GM10266 (cell line): ENCODE data around the gene LUZP2.

Experiments
- DNase-seq: peaks from one replicate; pipeline ENCODE4 v3.0.0; 2012; ENCODE audit errors: extremely low spot score
- TF ChIP-seq, protein P1 (sequence below): IDR thresholded peaks from 2 replicates; pipeline ENCODE4 v1.5.1; 2012; ENCODE audit warnings: mild to moderate bottlenecking, low read depth; ENCODE audit not compliant: control insufficient read depth, insufficient read depth; ENCODE audit errors: missing control alignments

LUZP2 gene

DNA sequence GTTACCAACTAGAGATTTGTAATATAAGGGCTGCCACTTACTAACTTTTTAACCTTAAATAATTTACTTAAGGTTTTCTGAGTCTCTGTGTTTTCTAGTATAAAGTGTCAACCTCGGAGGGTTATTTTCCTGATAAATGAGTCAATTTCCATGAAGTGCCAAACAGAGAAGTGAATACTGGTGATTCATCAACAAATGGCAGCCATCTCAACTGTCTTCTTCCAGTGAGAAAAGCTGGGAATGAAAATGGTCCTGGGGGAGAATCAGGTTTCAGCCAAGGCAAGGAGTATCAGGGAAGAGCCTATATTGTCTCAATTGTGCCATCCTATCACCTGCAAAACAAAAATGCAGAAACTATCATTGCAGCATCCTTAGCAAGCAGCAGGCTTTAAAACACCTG lies 129.1 kb downstream of the LUZP2 start:
- no peak for DNase-seq
- TF ChIP-seq, protein P1, sequence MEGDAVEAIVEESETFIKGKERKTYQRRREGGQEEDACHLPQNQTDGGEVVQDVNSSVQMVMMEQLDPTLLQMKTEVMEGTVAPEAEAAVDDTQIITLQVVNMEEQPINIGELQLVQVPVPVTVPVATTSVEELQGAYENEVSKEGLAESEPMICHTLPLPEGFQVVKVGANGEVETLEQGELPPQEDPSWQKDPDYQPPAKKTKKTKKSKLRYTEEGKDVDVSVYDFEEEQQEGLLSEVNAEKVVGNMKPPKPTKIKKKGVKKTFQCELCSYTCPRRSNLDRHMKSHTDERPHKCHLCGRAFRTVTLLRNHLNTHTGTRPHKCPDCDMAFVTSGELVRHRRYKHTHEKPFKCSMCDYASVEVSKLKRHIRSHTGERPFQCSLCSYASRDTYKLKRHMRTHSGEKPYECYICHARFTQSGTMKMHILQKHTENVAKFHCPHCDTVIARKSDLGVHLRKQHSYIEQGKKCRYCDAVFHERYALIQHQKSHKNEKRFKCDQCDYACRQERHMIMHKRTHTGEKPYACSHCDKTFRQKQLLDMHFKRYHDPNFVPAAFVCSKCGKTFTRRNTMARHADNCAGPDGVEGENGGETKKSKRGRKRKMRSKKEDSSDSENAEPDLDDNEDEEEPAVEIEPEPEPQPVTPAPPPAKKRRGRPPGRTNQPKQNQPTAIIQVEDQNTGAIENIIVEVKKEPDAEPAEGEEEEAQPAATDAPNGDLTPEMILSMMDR = no peak

DNA sequence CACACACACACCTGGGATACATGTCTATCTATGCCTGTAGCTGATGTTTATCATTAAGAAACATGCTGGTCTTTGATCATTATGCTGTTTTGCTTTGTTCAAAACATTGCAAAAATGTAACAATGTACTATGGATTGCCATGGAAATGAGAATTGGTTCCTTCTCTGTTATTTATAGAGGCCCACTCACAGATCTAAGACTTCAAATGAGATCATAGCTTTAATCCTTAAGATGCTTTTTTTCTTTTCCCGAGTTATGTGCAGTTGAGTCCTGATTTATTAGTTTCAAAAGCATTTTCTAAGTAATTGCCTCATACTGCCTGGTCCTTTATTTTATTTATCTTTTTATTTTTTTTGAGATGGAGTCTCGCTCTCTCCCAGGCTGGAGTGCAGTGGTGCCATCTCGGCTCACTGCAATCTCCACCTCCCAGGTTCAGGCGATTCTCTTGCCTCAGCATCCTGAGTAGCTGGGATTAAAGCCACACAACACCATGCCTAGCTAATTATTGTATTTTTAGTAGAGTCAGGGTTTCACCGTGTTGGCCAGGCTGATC lies 131.4 kb downstream of the LUZP2 start:
- DNase-seq = no peak

DNA sequence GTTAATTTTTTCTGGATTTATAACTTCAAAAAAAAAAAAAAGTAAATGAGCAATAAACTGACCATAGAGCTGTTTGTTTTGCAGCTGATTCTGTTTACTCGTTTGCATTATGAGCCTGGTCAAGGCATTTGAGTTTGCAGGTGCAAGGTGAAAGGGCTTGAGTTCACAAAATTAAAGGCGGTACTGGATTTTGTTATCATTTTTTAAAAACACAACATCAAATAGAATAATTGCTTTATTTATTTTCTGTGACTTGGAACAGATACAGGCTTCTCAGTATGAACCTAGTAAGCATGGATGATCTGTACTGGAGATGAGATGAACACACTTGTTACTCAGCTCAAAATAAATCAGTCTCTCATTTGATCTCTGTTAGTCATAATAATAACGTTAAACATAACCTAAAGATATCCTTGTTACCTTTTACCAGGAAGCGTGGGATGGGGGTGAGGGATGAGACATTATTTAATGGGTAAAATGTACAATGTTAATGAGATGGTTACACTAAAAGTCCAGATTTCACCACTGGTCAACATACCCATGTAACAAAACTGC lies 137.8 kb downstream of the LUZP2 start:
- DNase-seq = no peak
- TF ChIP-seq, protein P1 = no peak

More for the DNA sequence above, 131.4 kb downstream of the LUZP2 start:
- TF ChIP-seq, protein P1 = no peak

DNA sequence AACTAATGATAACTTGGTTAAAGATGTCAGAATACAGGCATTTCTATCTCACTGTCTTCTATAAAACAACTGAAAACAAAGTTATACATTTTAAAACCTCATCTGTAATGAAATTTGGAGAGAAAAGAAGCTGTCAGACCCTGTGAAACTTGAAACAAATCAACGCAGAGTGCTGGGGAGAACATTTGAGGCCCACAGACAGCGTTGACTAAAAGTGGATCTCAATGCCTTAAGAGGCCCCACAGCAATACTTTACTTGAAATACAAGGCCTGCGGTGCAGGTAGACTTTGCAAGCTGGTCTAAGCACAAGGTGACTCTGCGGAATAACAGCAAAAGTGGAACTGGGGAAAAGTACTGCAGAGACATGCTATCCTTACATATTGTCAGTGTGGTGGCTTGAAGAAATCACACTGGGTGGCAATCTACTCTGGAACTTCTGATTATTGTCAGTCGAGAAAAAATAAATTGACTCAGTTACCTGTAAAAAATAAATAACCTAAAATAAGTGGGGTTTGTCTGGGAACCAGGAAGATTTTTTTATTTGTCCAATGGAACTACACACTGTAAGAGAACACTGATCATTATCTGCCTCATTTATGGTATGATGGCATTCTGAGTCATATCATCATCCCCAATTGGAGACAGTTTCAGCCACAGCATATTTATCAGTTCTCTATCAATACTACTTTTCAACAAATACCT lies 138.9 kb downstream of the LUZP2 start:
- TF ChIP-seq, protein P1 = no peak
- no peak for DNase-seq

DNA sequence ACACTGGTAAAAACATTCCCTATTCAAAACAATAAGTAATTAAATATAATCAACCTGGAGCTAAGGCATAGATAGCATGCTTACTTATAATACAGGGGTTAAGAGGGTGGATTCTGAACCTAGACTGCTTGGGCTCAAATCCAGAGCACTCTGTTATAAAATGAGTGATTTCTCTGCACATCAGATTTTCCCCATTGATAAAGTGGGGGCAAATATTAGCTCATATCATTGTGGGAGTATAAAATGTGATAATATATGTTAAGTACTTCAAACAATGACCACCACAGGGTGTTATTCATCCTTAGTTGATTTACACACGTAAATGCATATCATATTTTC lies 139.4 kb downstream of the LUZP2 start:
- TF ChIP-seq, protein P1 = no peak
- DNase-seq = no peak

DNA sequence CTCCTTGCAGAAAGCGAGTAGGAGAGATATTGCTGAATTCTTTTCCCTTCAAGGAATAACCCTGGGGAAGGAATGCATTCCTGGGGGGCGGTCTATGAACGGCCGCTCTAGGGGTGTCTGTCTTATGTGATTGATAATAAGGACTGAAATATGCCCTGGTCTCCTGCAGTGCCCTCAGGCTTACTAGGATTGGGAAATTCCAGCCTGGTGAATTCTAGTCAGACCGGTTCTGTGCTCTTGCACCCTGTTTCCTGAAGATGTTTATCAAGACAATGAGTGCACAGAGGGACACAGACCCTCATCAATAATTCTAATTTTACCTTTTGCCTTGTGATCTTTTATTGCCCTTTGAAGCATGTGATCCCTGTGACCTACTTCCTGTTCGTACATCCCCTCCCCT lies 140.7 kb downstream of the LUZP2 start:
- TF ChIP-seq, protein P1 = no peak
- no peak for DNase-seq

DNA sequence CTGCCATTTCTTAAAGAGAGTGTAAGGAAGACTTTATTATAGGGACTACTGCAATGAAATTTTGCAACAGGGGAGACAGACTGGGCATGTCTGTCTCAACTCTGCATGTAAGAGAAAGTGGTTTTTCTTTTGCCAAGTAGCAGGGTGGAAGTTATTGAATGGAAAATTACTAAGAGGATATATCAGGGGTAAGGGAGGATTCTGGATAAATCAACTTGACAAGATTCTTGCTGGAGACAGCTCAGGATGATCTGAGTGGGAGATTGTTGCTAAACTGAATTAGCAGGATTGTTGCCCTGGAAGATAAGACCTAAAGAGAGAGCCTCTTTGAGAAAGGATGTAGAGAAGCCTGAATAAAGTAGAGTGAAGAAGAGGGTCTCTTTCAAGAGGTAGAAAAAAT lies 145.8 kb downstream of the LUZP2 start:
- TF ChIP-seq, protein P1 = no peak
- DNase-seq = no peak
